ENCODE results near the gene SMAD5.
A peak's percentile ranks its signal among the peaks of the same experiment; 100 is the strongest.

Gene SMAD5

GRCh38 chr5:136210259-136210658 is 77.6 kb downstream of the SMAD5 start:
- no peak overlapping the region for H3K4me3 ChIP-seq (ENCODE audit: low read length)
- DNase-seq (ENCODE audit: low read depth, low spot score), result no peak

- no peak overlapping the region for H3K4me3 ChIP-seq (ENCODE audit: low read length)
- no peak for DNase-seq (ENCODE audit: low read depth, low spot score)
Measured at GRCh38 chr5:136211282-136212040, 78.8 kb downstream of the SMAD5 start.

- peak; percentile 27 for DNase-seq (ENCODE audit: low read depth, low spot score)
- H3K4me3 ChIP-seq (ENCODE audit: low read length), result no peak overlapping the region
Measured at GRCh38 chr5:136212252-136212721, 79.6 kb downstream of the SMAD5 start.

GRCh38 chr5:136213919-136214493 is 81.4 kb downstream of the SMAD5 start:
- no peak overlapping the region for H3K4me3 ChIP-seq (ENCODE audit: low read length)
- DNase-seq (ENCODE audit: low read depth, low spot score), result no peak

- no peak overlapping the region for H3K4me3 ChIP-seq (ENCODE audit: low read length)
- DNase-seq (ENCODE audit: low read depth, low spot score), result no peak
Measured at GRCh38 chr5:136215812-136216211, 83.2 kb downstream of the SMAD5 start.

GRCh38 chr5:136216230-136216629 is 83.6 kb downstream of the SMAD5 start:
- no peak overlapping the region for H3K4me3 ChIP-seq (ENCODE audit: low read length)
- DNase-seq (ENCODE audit: low read depth, low spot score), result no peak

- no peak for DNase-seq (ENCODE audit: low read depth, low spot score)
- no peak overlapping the region for H3K4me3 ChIP-seq (ENCODE audit: low read length)
Measured at GRCh38 chr5:136221340-136221739, 88.7 kb downstream of the SMAD5 start.

- H3K4me3 ChIP-seq (ENCODE audit: low read length), result no peak overlapping the region
- DNase-seq (ENCODE audit: low read depth, low spot score), result no peak
Measured at GRCh38 chr5:136222580-136223235, 90.1 kb downstream of the SMAD5 start.

- DNase-seq (ENCODE audit: low read depth, low spot score), result no peak
- no peak overlapping the region for H3K4me3 ChIP-seq (ENCODE audit: low read length)
Measured at GRCh38 chr5:136225796-136226195, 93.2 kb downstream of the SMAD5 start.

- H3K4me3 ChIP-seq (ENCODE audit: low read length), result no peak overlapping the region
- DNase-seq (ENCODE audit: low read depth, low spot score), result no peak
Measured at GRCh38 chr5:136226401-136226800, 93.8 kb downstream of the SMAD5 start.

GRCh38 chr5:136228136-136228757 is 95.6 kb downstream of the SMAD5 start:
- no peak overlapping the region for H3K4me3 ChIP-seq (ENCODE audit: low read length)
- DNase-seq (ENCODE audit: low read depth, low spot score), result no peak

GRCh38 chr5:136230176-136230575 is 97.5 kb downstream of the SMAD5 start:
- no peak overlapping the region for H3K4me3 ChIP-seq (ENCODE audit: low read length)

GRCh38 chr5:136232316-136232715 is 99.7 kb downstream of the SMAD5 start:
- no peak for DNase-seq (ENCODE audit: low read depth, low spot score)

More at GRCh38 chr5:136230176-136230575, 97.5 kb downstream of the SMAD5 start:
- no peak for DNase-seq (ENCODE audit: low read depth, low spot score)

More at GRCh38 chr5:136232316-136232715, 99.7 kb downstream of the SMAD5 start:
- H3K4me3 ChIP-seq (ENCODE audit: low read length), result no peak overlapping the region
